GM23338 (cell line): ENCODE measurements around the gene PCYT2. TPM values are rescaled to one million over a fixed set of nuclear protein-coding genes. Genes with fewer than 3 reads are reported as not detected.

Experiments used
- CREB1 ChIP-seq: fragments of 250-450 bp; sonication (Bioruptor Pico); IDR thresholded peaks from 2 replicates; pipeline ENCODE4 v1.5.0; 2020; ENCODE audit warnings: low read depth, mild to moderate bottlenecking, moderate library complexity
- CTCF ChIP-seq, 2 experiments: fragments of 200-600 bp in 1 of 2; sonication (generic) in 1 of 2; conservative IDR thresholded peaks; 2 replicates each; pipeline versions ENCODE4 v1.5.1 to v1.6.1; 2016 to 2017; ENCODE audit warnings: antibody characterized with exemption in 2 of 2, low read depth in 2 of 2, mild to moderate bottlenecking in 2 of 2, moderate library complexity in 1 of 2
- ETS1 ChIP-seq: IDR thresholded peaks from 2 replicates; pipeline ENCODE4 v1.6.1; 2016; ENCODE audit warnings: antibody characterized with exemption
- EZH2 ChIP-seq: fragments of 200-600 bp; sonication (generic); IDR thresholded peaks from one replicate; pipeline ENCODE4 v1.8.0; 2017; ENCODE audit warnings: antibody characterized with exemption, mild to moderate bottlenecking, low read depth; ENCODE audit not compliant: unreplicated experiment
- POLR2AphosphoS5 ChIP-seq: IDR thresholded peaks from 2 replicates; pipeline ENCODE4 v1.6.1; 2016; ENCODE audit warnings: antibody characterized with exemption, low read depth
- ZNF331 ChIP-seq: fragments of 250-450 bp; sonication (Bioruptor Pico); IDR thresholded peaks from 2 replicates; pipeline ENCODE4 v1.5.0; 2020; ENCODE audit warnings: low read depth, mild to moderate bottlenecking, moderate library complexity
- ZNF462 ChIP-seq: fragments of 250-450 bp; sonication (Bioruptor Pico); IDR thresholded peaks from 2 replicates; pipeline ENCODE4 v1.5.0; 2020; ENCODE audit warnings: mild to moderate bottlenecking, moderate library complexity
- polyA plus RNA-seq: library from polyadenylated mRNA; unstranded; fragments of >200 nt; fragmentation: Nextera tagmentation; extraction: Ambion mirVana; gene quantifications from 2 replicates; pipeline ENCODE4 v1.2.1, GENCODE V29; 2016
- total RNA-seq: library from RNA; depleted of rRNA; stranded (reverse); fragments of >200 nt; shearing (Covaris generic); gene quantifications from 2 replicates; pipeline ENCODE4 v1.2.3, GENCODE V29; 2014

Gene PCYT2
- total and polyA plus RNA-seq, 2 experiments from 2014 or later = 51.6 to 82.9 TPM

- TF ChIP-seq ZNF462 (CRISPR knock-in tag) (no peak), ZNF331 (CRISPR knock-in tag) (no peak), ETS1 (no peak), CTCF (conservative IDR thresholded peaks at IDR 0.05; ENCODE audit: low read depth in 2 of 2) (no peak), CREB1 (CRISPR knock-in tag) (no peak), EZH2 (no peak), POLR2AphosphoS5 (no peak)
Observed at GRCh38 chr17:81865358-81865732, 45.9 kb downstream of the PCYT2 start (continued).
